T1000 (cell line): ENCODE data around the gene ANAPC15.
A peak's percentile ranks its signal among the peaks of the same experiment; 100 is the strongest.
"Not testable (repeated sequence)": the region's sequence is repeated elsewhere in the genome, so short reads cannot be mapped to it uniquely, and the experiment has no call there.

Experiments used
- DNase-seq: peaks from one replicate; lab custom pipeline; 2025; ENCODE audit warnings: mixed read lengths; lab: John Stamatoyannopoulos, UW

The ANAPC15 gene

GRCh38 chr11:72112143-72112977, at the start of gene ANAPC15:
TSS of gene ANAPC15 (minus strand) at chr11:72112695. CDS start at chr11:72111276, 1,419 bp downstream.
- DNase-seq = peak; percentile 96

- DNase-seq = no peak
Measured at GRCh38 chr11:72160319-72160718, 47.8 kb upstream of the ANAPC15 start.

- DNase-seq = no peak
Measured at GRCh38 chr11:72157131-72157530, 44.6 kb upstream of the ANAPC15 start.

GRCh38 chr11:72155751-72156150, 43.3 kb upstream of the ANAPC15 start:
- DNase-seq = no peak

GRCh38 chr11:72154816-72155215, 42.3 kb upstream of the ANAPC15 start:
- no peak for DNase-seq

- DNase-seq = not testable (repeated sequence)
Measured at GRCh38 chr11:72153874-72154273, 41.4 kb upstream of the ANAPC15 start.

GRCh38 chr11:72150882-72151281, 38.4 kb upstream of the ANAPC15 start:
- DNase-seq = no peak

- DNase-seq = no peak
Measured at GRCh38 chr11:72146625-72147024, 34.1 kb upstream of the ANAPC15 start.

GRCh38 chr11:72144807-72145565, 32.5 kb upstream of the ANAPC15 start:
- DNase-seq = peak; percentile 73

- DNase-seq = not testable (repeated sequence)
Measured at GRCh38 chr11:72142543-72142942, 30.0 kb upstream of the ANAPC15 start.

GRCh38 chr11:72142086-72142485, 29.6 kb upstream of the ANAPC15 start:
- not testable (repeated sequence) for DNase-seq

- DNase-seq = peak; percentile 58
Measured at GRCh38 chr11:72141066-72141465, 28.6 kb upstream of the ANAPC15 start.

- DNase-seq = peak; percentile 43
Measured at GRCh38 chr11:72140661-72141060, 28.2 kb upstream of the ANAPC15 start.

- DNase-seq = no peak
Measured at GRCh38 chr11:72139500-72139899, 27.0 kb upstream of the ANAPC15 start.

- DNase-seq = no peak
Measured at GRCh38 chr11:72138821-72139390, 26.4 kb upstream of the ANAPC15 start.

GRCh38 chr11:72136684-72137262, 24.3 kb upstream of the ANAPC15 start:
- no peak for DNase-seq

- no peak for DNase-seq
Measured at GRCh38 chr11:72135891-72136683, 23.6 kb upstream of the ANAPC15 start.

- DNase-seq = not testable (repeated sequence)
Measured at GRCh38 chr11:72135473-72135872, 23.0 kb upstream of the ANAPC15 start, which contains the start of gene FOLR3. TSS of gene FOLR3 (plus strand) at chr11:72135725. CDS start at chr11:72135953, 228 bp downstream.

GRCh38 chr11:72132646-72133045, 20.2 kb upstream of the ANAPC15 start:
- no peak for DNase-seq

- DNase-seq = no peak
Measured at GRCh38 chr11:72129381-72129780, 16.9 kb upstream of the ANAPC15 start.

GRCh38 chr11:72127923-72128322, 15.4 kb upstream of the ANAPC15 start:
- no peak for DNase-seq
